Measurements from ENCODE around the gene PARP15.

PARP15 gene

DNA sequence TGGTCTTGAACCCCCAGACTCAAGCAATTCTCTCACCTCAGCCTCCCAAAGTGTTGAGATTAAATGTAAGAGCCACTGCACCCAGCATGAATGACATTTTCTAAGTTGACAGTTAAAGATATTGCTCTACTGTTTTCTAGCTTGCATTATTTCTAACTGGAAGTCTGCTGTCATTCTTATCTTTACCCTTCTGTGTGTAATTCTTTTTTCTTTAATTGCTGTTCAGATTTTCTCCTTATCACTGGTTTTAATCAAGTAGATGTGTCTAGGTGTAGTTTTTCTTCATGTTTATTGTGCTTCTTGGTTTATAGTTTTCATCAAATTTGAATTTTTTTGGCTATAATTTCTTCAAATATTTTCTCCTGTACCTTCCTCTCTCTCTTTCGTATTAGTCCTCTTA lies 4.9 kb downstream of the PARP15 start:
- Histone ChIP-seq H3K27me3 (replicated peaks in 2 of 5; ENCODE audit: control insufficient read depth in 4 of 5, insufficient read depth in 5 of 5, low read length in 4 of 5) (no peaks in the 10 kb centered on the region), H3K4me1 (ENCODE audit: control extremely low read depth in 1 of 4, control insufficient read depth in 4 of 4, insufficient read depth in 4 of 4, low read length in 3 of 4) (peaks cover 0 to 13% (median 6%) of the 10 kb centered on the region in 4 experiments), H3K4me3 (ENCODE audit: control insufficient read depth in 1 of 7, extremely low read depth in 1 of 7, insufficient read depth in 4 of 7, low read depth in 2 of 7, low read length in 6 of 7) (no peak overlapping the region), H3K36me3 (ENCODE audit: control insufficient read depth in 4 of 4, insufficient read depth in 4 of 4, low read length in 3 of 4) (peaks cover 0 to 4% (median 3%) of the 10 kb centered on the region in 4 experiments), H3K9me3 (ENCODE audit: control extremely low read depth in 1 of 5, control insufficient read depth in 4 of 5, insufficient read depth in 2 of 5, low read depth in 1 of 5, low read length in 4 of 5) (peaks cover 3 to 19% (median 9%) of the 10 kb centered on the region in 5 experiments), H3K27ac (ENCODE audit: insufficient read depth in 1 of 2, low read depth in 1 of 2, low read length in 2 of 2, poor library complexity in 1 of 2, severe bottlenecking in 2 of 2) (no peak overlapping the region)
- POLR2A ChIA-PET: no interaction called here
- CTCF ChIA-PET: no interaction called here
- DNase-seq: peak in 2 of 3 donors; percentile 23 to 34
- WGBS (ENCODE audit: insufficient coverage): no CpG with 5 or more reads among the region's 1 CpG

DNA sequence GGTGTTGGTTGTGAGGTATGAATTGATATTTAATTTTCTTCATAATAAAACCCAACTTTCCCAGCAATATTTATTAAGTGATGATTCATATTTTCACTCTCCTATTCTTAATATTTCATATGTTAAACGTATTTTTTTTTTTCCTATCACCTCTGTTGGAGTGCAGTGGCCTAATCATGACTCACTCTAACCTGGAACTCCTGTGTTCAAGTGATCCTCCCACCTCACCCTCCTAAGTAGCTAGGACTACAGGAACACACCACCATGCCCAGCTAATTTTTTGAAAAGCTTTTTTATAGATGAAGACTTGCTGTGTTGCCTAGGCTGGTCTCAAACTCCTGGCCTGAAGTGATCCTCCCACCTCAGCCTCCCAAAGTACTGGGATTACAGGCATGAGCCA lies 8.6 kb downstream of the PARP15 start:
- Histone ChIP-seq H3K4me3 (ENCODE audit: control insufficient read depth in 1 of 7, extremely low read depth in 1 of 7, insufficient read depth in 4 of 7, low read depth in 2 of 7, low read length in 6 of 7) (no peak overlapping the region), H3K9me3 (ENCODE audit: control extremely low read depth in 1 of 5, control insufficient read depth in 4 of 5, insufficient read depth in 2 of 5, low read depth in 1 of 5, low read length in 4 of 5) (peaks cover 3 to 18% (median 9%) of the 10 kb centered on the region in 5 experiments), H3K27me3 (replicated peaks in 2 of 5; ENCODE audit: control insufficient read depth in 4 of 5, insufficient read depth in 5 of 5, low read length in 4 of 5) (no peaks in the 10 kb centered on the region), H3K36me3 (ENCODE audit: control insufficient read depth in 4 of 4, insufficient read depth in 4 of 4, low read length in 3 of 4) (peaks cover 0 to 4% (median 3%) of the 10 kb centered on the region in 4 experiments), H3K27ac (ENCODE audit: insufficient read depth in 1 of 2, low read depth in 1 of 2, low read length in 2 of 2, poor library complexity in 1 of 2, severe bottlenecking in 2 of 2) (no peak overlapping the region), H3K4me1 (ENCODE audit: control extremely low read depth in 1 of 4, control insufficient read depth in 4 of 4, insufficient read depth in 4 of 4, low read length in 3 of 4) (peaks cover 0 to 6% (median 4%) of the 10 kb centered on the region in 4 experiments)
- DNase-seq: no peak
- WGBS (ENCODE audit: insufficient coverage): 88% methylated on average over 1 of the region's 1 CpG
- CTCF ChIA-PET: no interaction called here
- POLR2A ChIA-PET: no interaction called here

DNA sequence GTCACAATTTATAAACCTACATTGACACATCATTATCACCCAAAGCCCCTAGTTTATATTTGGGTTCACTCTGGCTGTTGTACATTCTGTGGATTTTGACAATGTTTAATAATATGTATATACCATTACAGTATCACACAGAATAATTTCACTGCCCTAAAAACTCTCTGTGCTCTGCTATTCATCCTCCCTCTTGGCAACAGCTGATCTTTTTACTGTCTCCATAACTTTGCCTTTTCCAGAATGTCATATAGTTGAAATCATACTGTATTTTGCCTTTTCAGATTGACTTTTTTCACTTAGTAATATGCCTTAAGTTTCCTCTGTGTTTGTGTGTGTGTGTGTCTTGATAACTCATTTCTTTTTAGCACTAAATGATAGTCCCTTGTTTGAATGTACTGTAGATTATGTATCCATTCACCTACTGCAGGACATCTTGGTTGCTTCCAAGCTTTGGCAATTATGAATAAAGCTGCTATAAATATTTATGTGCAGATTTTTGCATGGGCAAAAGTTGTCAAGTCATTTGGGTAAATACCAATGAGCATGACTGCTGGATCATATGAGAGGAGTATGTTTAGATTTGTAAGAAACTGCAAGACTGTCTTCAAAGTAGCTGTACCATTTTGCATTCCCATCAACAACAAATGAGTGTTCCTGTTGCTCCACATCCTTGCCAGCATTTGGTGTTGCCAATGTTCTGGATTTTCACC lies 9.5 kb downstream of the PARP15 start:
- DNase-seq: peak in 1 of 3 donors; percentile 26
- peaks cover 3 to 14% (median 5%) of the 10 kb centered on the region in 5 experiments for H3K9me3 ChIP-seq (ENCODE audit: control extremely low read depth in 1 of 5, control insufficient read depth in 4 of 5, insufficient read depth in 2 of 5, low read depth in 1 of 5, low read length in 4 of 5)
- peaks cover 0 to 4% (median 3%) of the 10 kb centered on the region in 4 experiments for H3K36me3 ChIP-seq (ENCODE audit: control insufficient read depth in 4 of 4, insufficient read depth in 4 of 4, low read length in 3 of 4)
- peaks cover 0 to 6% (median 4%) of the 10 kb centered on the region in 4 experiments for H3K4me1 ChIP-seq (ENCODE audit: control extremely low read depth in 1 of 4, control insufficient read depth in 4 of 4, insufficient read depth in 4 of 4, low read length in 3 of 4)
- ChIA-PET CTCF (interaction anchor here (1.1 kb wide), 1 partner anchor 12 kb away, joined by 3 read pairs; no protein-coding TSS in a partner anchor), POLR2A (no interaction called here)
- no peak overlapping the region for H3K4me3 ChIP-seq (ENCODE audit: control insufficient read depth in 1 of 7, extremely low read depth in 1 of 7, insufficient read depth in 4 of 7, low read depth in 2 of 7, low read length in 6 of 7)
- no peak overlapping the region for H3K27ac ChIP-seq (ENCODE audit: insufficient read depth in 1 of 2, low read depth in 1 of 2, low read length in 2 of 2, poor library complexity in 1 of 2, severe bottlenecking in 2 of 2)
- H3K27me3 ChIP-seq (replicated peaks in 2 of 5; ENCODE audit: control insufficient read depth in 4 of 5, insufficient read depth in 5 of 5, low read length in 4 of 5): no peaks in the 10 kb centered on the region

DNA sequence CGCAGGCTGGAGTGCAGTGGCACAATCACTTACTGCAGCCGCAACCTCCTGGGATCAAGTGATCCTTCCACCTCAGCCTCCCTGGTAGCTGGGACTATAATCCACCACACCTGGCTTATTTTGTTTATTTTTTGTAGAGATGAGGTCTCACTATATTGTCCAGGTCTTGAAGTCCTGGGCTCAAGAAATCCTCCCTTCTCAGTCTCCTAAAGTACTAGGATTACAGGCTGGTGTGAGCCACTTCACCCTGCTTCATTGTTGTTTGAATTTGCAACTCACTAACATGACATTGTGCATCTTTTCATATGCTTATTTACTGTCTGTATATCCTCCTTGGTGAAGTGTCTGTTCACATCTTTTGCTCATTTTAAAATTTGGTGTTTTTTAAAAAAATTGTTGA lies 10.1 kb downstream of the PARP15 start:
- DNase-seq: no peak
- H3K27me3 ChIP-seq (replicated peaks in 2 of 5; ENCODE audit: control insufficient read depth in 4 of 5, insufficient read depth in 5 of 5, low read length in 4 of 5): no peaks in the 10 kb centered on the region
- CTCF ChIA-PET: interaction anchor here (1.1 kb wide), 1 partner anchor 11 kb away, joined by 3 read pairs; no protein-coding TSS in a partner anchor
- H3K27ac ChIP-seq (ENCODE audit: insufficient read depth in 1 of 2, low read depth in 1 of 2, low read length in 2 of 2, poor library complexity in 1 of 2, severe bottlenecking in 2 of 2): no peak overlapping the region
- no peak overlapping the region for H3K4me3 ChIP-seq (ENCODE audit: control insufficient read depth in 1 of 7, extremely low read depth in 1 of 7, insufficient read depth in 4 of 7, low read depth in 2 of 7, low read length in 6 of 7)
- peaks cover 0 to 10% (median 3%) of the 10 kb centered on the region in 5 experiments for H3K9me3 ChIP-seq (ENCODE audit: control extremely low read depth in 1 of 5, control insufficient read depth in 4 of 5, insufficient read depth in 2 of 5, low read depth in 1 of 5, low read length in 4 of 5)
- peaks cover 0 to 6% (median 4%) of the 10 kb centered on the region in 4 experiments for H3K4me1 ChIP-seq (ENCODE audit: control extremely low read depth in 1 of 4, control insufficient read depth in 4 of 4, insufficient read depth in 4 of 4, low read length in 3 of 4)
- POLR2A ChIA-PET: no interaction called here
- peaks cover 0 to 4% (median under 1%) of the 10 kb centered on the region in 4 experiments for H3K36me3 ChIP-seq (ENCODE audit: control insufficient read depth in 4 of 4, insufficient read depth in 4 of 4, low read length in 3 of 4)
- WGBS (ENCODE audit: insufficient coverage): no CpG with 5 or more reads among the region's 2 CpGs

DNA sequence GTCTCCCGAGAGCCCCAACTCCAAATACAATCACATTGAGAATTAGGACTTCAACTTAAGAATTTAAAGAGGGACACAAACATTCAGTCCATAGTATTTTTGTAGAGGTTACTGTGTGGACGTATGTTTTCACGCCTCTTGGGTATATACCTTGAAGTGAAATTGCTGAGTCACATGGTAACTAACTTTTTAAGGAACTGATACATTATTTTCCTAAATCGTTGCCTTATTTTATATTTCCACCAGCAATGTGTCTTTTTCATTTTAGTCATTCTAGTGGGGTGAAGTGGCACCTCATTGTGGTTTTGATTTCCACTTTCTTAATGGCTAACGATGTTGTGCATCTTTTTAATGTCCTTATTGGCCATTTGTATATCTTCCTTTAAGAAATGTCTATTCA lies 11.8 kb downstream of the PARP15 start:
- Histone ChIP-seq H3K9me3 (ENCODE audit: control extremely low read depth in 1 of 5, control insufficient read depth in 4 of 5, insufficient read depth in 2 of 5, low read depth in 1 of 5, low read length in 4 of 5) (no peaks in the 10 kb centered on the region), H3K36me3 (ENCODE audit: control insufficient read depth in 4 of 4, insufficient read depth in 4 of 4, low read length in 3 of 4) (no peaks in the 10 kb centered on the region), H3K27me3 (replicated peaks in 2 of 5; ENCODE audit: control insufficient read depth in 4 of 5, insufficient read depth in 5 of 5, low read length in 4 of 5) (no peaks in the 10 kb centered on the region), H3K4me1 (ENCODE audit: control extremely low read depth in 1 of 4, control insufficient read depth in 4 of 4, insufficient read depth in 4 of 4, low read length in 3 of 4) (peaks cover 0 to 6% (median 2%) of the 10 kb centered on the region in 4 experiments), H3K4me3 (ENCODE audit: control insufficient read depth in 1 of 7, extremely low read depth in 1 of 7, insufficient read depth in 4 of 7, low read depth in 2 of 7, low read length in 6 of 7) (no peak overlapping the region), H3K27ac (ENCODE audit: insufficient read depth in 1 of 2, low read depth in 1 of 2, low read length in 2 of 2, poor library complexity in 1 of 2, severe bottlenecking in 2 of 2) (no peak overlapping the region)
- CTCF ChIA-PET: no interaction called here
- POLR2A ChIA-PET: no interaction called here
- no CpG with 5 or more reads among the region's 5 CpGs for WGBS (ENCODE audit: insufficient coverage)
- DNase-seq: peak in 1 of 3 donors; percentile 25

DNA sequence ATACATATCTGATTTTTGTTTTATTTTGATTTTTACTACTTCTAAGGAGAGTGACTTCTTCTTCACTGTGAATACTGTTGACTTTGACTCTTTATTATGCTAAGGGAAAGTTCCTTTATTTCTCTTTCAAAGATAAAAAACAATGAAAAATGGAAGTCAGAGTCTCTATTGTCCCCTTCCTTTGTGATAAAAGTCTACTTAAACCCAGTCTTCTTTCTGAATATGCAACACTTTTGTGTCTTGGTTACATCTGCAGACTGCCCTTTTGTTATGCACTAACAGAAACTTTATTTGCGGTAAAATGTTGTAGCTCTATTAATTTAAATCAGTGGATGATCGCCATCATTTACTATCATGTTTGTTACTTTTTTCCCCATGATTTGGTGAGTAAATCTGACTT lies 13.2 kb downstream of the PARP15 start:
- WGBS (ENCODE audit: insufficient coverage): no CpG with 5 or more reads among the region's 2 CpGs
- Histone ChIP-seq H3K4me3 (ENCODE audit: control insufficient read depth in 1 of 7, extremely low read depth in 1 of 7, insufficient read depth in 4 of 7, low read depth in 2 of 7, low read length in 6 of 7) (no peak overlapping the region), H3K4me1 (ENCODE audit: control extremely low read depth in 1 of 4, control insufficient read depth in 4 of 4, insufficient read depth in 4 of 4, low read length in 3 of 4) (peaks cover 0 to 6% (median 2%) of the 10 kb centered on the region in 4 experiments), H3K9me3 (ENCODE audit: control extremely low read depth in 1 of 5, control insufficient read depth in 4 of 5, insufficient read depth in 2 of 5, low read depth in 1 of 5, low read length in 4 of 5) (no peaks in the 10 kb centered on the region), H3K36me3 (ENCODE audit: control insufficient read depth in 4 of 4, insufficient read depth in 4 of 4, low read length in 3 of 4) (no peaks in the 10 kb centered on the region), H3K27ac (ENCODE audit: insufficient read depth in 1 of 2, low read depth in 1 of 2, low read length in 2 of 2, poor library complexity in 1 of 2, severe bottlenecking in 2 of 2) (no peak overlapping the region), H3K27me3 (replicated peaks in 2 of 5; ENCODE audit: control insufficient read depth in 4 of 5, insufficient read depth in 5 of 5, low read length in 4 of 5) (no peaks in the 10 kb centered on the region)
- DNase-seq: no peak
- ChIA-PET CTCF (no interaction called here), POLR2A (no interaction called here)

DNA sequence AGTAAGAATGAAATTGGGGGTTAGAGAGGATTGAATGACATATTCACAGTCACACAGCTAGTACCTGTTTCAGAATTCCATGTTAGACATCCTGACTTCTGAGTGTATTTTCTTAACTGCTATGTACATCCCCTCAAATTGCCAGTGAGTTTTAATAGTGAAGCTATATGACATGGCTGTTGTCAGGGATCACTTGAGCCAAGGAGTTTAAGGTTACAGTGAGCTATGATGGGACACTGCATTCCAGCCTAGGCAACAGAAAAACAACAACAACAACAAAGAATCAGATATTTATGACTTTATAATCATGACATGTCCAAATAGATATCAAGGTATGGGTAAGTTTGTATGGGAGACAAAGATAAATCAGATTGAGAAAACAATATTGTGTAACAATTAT lies 16.6 kb downstream of the PARP15 start:
- no peaks in the 10 kb centered on the region for H3K36me3 ChIP-seq (ENCODE audit: control insufficient read depth in 4 of 4, insufficient read depth in 4 of 4, low read length in 3 of 4)

More for the DNA sequence above, 16.6 kb downstream of the PARP15 start:
- no peak for DNase-seq
- H3K4me3 ChIP-seq (ENCODE audit: control insufficient read depth in 1 of 7, extremely low read depth in 1 of 7, insufficient read depth in 4 of 7, low read depth in 2 of 7, low read length in 6 of 7): no peak overlapping the region
- ChIA-PET POLR2A (interaction anchor here (0.7 kb wide), 1 partner anchor 13 kb away, joined by 3 read pairs; no protein-coding TSS in a partner anchor), CTCF (no interaction called here)
- peaks cover 0 to 2% (median 0%) of the 10 kb centered on the region in 5 experiments for H3K9me3 ChIP-seq (ENCODE audit: control extremely low read depth in 1 of 5, control insufficient read depth in 4 of 5, insufficient read depth in 2 of 5, low read depth in 1 of 5, low read length in 4 of 5)
- H3K27me3 ChIP-seq (replicated peaks in 2 of 5; ENCODE audit: control insufficient read depth in 4 of 5, insufficient read depth in 5 of 5, low read length in 4 of 5): no peaks in the 10 kb centered on the region
- no peak overlapping the region for H3K27ac ChIP-seq (ENCODE audit: insufficient read depth in 1 of 2, low read depth in 1 of 2, low read length in 2 of 2, poor library complexity in 1 of 2, severe bottlenecking in 2 of 2)
- no peaks in the 10 kb centered on the region for H3K4me1 ChIP-seq (ENCODE audit: control extremely low read depth in 1 of 4, control insufficient read depth in 4 of 4, insufficient read depth in 4 of 4, low read length in 3 of 4)
